HG03066 (cell line): ENCODE data around the gene CA5A.
"Not testable (repeated sequence)": the region's sequence is repeated elsewhere in the genome, so short reads cannot be mapped to it uniquely, and the experiment has no call there.

ENCODE experiments used
- ATAC-seq: cut with Tn5 transposase; IDR thresholded peaks from one replicate; pipeline ENCODE4 v1.9.1; 2021; ENCODE audit warnings: low read depth; ENCODE audit not compliant: unreplicated experiment

The CA5A gene

DNA sequence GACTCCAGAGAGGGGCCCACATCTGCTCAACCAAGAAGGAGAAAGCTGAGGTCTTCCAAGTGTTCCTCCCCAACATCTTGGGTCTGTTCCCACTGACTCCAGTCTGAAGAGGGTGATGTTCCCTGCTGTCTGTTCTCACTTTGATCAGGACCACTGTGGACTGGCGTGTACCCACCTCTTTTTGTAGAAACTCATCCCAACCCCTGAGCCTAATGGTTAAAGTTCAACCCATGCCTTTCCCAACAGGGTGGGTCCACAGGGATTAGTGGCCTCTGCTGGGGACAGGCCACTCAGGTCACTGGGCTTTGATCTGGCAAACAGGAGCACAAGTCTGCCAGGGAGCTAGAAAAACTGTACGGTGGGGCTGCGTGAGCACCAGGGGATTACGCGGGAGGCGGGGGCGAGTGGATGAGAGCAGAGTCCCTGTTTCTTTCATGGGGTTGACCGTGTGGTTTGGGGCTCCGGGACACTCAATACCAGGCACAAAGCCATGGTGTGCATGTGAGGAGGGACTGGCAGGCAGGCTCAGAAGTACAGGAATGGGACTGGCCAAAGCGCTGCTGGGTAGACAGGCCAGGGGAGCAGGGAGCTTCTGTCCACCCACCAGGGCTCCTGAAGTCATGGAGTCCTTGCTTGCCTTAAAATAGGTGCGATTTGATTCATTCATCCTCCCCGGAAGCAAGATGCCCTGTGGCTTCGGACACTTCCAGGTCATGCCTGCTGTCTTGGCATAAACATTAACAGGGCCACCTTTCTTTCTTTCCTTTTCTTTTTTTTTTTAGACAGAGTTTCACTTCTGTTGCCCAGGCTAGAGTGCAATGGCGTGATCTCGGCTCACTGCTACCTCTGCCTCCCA is at the start of gene CA5A:
CA5A (minus strand) TSS at position 155 of the 856 bp plus-strand sequence; CDS start at position 76, 79 bp downstream.
- no peak for ATAC-seq

DNA sequence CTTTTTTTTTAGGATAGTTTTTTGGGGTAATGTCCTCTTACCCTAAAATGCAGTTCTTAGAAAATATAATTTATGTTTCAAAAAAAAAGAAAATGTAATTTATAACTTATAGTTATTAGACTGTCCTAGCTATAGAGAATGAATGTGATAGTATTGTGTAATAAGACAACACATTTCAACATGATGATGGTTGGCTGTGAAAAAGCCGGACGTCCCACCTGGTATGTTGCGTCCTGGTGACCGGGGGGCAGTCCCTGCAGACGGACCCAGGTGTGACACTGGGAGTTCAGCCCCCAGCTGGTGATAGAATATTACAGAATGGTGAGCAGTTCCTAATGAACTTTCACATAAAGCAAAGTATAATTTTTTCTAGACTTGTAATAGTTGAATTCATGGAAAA is 49.2 kb upstream of the CA5A start:
- not testable (repeated sequence) for ATAC-seq

DNA sequence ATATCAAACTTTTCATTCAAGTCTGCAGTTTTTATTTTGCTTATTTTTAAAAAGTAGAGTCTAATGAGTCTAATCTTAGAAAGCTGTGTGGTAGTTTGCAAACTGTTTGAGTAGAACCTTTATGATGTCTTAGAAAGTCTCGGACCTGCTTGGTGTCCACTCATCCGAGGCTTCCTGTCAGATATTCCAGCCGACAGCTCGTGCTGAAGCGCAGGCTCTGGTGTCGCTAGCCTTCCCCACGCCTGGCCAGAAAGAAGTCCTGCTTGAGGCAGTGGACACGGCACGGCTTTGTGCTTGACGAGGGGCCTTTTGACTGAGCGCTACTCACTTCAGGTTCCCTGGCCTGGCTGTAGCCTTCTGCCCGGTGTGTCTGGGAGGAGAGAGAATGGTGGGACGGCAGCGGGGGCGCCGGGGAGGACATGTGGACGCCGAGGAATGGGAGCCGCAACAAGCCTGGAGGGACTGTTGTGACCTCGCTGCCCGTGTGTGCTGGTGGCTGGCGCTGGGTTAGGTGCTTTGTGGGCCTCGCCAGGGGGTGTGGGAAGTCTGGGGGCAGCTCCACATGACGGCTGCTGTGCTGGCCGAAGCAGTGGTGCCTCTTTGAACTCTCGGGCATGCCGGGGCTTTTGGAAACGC is 48.4 kb upstream of the CA5A start:
- ATAC-seq: no peak

DNA sequence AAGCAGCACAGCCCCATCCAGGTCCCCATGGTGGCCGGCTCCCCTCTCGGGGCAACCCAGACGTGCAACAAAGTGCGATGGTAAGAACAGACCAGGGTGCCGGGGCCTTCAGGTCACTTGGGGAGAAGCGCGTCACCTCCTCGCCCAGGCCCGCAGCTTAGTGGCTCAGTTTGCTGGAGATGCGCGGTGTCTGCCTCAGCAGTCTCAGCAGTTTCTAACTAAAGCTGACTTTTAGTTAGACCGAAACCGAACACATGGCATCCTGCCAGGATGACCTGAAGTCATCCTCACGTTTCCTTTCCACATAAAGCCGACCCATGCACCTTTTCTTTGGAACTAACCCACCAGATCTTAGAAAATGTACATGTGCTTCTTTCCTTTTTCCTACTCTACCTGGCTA is 47.9 kb upstream of the CA5A start:
- ATAC-seq: not testable (repeated sequence)

DNA sequence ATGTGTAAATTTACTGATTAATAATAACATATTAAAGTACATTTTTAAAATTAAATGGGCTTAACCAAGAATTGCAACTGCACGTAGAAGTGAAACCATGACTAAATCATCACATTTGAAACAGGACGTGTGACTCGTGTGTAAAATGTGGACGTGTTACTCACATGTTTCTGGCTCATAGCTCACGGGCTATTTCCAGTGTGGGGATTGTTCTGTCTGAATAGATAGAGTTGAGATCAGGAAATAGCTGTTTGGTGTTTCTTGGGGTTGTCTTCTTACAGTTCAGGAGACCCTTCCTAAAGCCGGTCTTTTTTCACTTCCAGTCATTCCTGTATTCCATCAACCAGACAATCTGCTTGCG is 47.4 kb upstream of the CA5A start:
- ATAC-seq: not testable (repeated sequence)

DNA sequence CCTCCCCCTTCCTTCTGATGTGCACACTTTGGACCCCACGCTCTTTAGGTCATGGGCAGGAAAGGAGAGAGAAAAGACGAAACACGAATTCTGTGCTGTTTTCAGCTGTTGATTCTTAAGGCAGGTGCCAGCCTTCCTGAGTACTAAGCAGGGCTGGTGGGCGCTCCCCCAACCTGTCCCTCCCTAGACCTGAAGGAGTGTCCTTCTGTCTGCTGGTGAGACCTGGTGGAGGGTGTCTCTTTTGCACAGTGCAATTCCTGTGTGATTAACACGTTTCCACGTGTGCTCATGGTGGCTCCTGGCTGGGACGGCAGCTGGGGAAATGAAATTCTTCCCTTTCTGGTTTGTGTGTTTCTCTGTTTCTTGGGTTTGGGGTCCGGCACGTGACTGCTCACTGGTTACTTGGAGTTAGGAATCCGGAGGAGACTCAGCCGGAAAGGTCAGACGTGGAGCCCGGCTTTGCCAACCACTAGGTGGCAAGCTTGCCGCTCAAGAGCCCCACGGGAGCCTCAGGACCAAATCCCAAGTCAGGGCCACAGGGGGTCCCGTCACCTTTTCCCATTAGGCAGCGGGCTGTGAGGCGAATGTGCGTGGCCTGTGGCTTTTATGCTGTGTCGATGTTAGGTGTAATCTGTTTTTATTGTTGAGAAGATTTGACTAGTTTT is 46.9 kb upstream of the CA5A start:
- not testable (repeated sequence) for ATAC-seq

DNA sequence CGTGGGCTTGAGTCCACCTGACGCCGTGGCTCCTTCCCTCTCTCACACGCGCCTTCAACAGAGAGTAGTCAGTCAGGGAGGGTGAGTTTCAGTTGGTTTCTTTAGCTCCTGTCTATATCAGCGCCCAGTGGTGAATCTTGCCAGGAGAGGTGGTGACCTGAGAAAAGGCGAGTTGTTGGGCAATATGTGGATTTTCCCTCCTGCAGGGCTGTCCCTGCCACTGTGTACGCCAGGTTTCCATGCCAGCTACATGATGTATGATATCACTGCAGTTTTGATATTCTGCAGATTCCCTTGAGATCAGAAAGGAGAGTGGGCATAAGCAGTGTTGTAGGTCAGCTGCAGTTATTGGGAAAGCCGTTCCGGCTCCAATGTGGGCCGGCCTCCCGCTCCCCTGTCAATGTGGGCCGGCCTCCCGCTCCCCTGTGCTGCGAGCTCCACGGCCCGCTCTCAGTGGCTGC is 46.3 kb upstream of the CA5A start:
- ATAC-seq: no peak

DNA sequence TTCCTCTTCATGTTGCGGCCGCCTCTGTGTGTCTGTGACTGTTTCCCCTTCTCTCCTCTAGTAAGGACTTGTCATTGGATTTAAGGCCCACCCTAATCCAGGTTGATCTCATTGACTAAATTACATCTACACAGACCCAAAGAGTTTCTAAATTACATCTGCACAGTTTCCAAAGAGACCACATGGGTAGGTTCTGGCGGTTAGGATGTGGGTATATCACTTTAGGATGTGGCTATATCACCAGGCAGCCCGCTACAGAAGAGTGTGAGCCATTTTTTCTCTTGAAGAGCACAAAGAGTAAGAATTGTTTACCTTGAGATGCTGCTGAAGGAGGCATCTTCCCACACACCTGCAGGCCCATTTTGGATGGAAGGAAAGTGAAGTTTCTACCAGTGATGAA is 45.0 kb upstream of the CA5A start:
- ATAC-seq: not testable (repeated sequence)

DNA sequence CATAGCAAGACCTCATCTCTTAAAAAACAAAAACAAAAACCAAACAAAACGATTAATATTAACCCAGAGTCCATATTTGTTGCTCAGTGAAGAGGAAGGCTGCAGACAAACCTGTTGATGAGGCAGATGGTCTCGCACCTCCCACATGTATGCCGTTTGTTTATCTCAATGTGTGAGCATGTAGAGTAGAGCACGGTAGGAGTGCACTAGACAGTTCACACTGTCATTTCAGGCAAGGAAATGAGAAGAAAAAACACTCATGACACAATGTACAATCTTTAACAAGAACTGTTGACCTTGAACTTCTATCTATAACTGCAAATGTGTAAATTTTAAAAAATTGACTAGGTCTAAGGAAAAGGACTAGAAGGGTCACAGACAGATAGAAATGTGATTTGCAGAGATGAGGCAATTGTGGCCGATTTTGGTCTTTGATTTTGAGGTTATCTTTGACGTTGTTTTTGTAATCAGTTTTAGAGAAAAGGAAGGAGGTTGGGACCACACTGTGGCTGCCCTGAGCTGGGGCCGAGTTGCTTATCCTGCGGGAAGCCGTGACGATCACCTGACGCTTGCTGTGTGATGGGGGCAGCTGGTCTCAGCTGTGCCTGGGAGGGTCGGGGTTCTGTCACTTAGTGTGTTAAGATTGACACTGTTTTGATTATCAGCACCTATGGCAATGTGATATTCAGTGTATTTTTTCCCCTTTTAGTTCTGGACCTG is 43.7 kb upstream of the CA5A start:
- not testable (repeated sequence) for ATAC-seq

DNA sequence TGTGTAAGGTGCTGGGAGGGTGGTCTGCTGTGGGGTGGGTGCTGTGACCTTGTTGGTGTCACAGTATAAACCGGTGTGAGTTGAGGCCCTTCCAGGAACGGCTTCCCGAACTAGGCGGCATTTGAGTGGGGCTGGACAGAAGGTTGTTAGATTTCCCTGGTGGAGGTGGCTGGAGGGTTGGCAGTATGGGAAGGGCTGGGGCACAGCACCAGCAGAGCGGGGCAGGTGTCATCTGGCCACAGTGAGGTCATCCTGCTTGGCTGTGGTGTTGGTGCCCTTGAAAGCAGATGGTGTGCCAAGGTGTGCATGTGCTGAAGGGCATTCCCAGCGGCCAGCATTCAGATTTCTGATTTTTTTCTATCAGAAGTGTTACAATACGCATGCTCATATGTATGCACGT is 43.0 kb upstream of the CA5A start:
- ATAC-seq: no peak

DNA sequence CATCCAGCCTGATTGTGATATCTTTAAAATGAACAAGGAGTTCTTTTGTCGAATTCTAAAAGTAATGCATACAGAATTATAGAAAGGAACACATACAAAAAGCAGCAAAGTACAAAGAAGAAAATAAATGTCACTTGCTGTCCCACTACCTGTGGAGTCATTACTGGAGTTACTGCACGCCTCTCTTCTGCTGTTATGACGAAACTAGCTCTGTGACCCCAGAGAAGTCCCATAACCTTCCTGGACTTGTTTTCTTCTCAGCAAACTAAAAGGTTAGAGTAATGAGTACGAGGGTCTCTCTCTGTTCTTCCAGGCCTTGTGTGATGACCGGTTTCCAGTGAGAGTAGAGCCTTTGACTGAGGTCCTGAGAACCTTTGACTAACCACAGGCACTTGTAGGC is 41.8 kb upstream of the CA5A start:
- ATAC-seq: no peak

DNA sequence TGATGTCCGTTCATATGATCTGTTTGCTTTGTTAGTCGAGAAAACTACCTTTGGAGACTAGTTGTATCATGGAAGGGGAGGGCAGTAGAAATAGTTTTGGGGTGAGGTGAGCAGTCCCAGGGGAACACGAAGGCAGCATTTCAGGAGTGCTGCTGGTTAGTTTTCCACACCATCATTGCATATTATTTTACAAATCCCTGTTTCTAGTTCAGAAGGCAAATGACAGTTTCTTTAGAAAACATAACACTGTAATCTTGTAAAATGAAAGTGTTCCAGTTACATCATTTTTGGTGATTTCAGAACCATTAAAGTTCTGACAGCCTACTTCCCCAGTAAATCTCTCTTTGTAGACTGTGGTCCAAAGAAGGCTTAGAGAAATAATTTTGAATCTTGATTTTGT is 40.3 kb upstream of the CA5A start:
- no peak for ATAC-seq

DNA sequence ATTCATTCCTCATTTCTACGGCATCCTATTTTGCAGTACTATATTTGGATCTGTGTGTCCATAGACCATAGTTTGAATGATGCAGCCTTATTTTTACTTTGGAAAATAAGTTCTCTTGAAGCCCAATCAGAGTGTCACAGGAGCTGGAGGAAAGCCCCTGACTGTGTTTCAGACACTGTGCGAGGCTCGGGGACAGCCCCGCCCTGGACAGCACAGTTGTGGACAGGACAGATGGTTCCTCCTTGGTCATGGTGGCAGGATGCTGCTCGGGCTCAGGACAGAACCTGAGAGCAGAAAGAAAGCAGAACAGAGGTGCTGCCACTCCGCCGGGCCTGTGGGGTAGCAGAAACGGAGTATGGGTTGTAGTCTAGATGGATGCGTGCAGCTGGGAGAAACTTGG is 37.8 kb upstream of the CA5A start:
- ATAC-seq: no peak

DNA sequence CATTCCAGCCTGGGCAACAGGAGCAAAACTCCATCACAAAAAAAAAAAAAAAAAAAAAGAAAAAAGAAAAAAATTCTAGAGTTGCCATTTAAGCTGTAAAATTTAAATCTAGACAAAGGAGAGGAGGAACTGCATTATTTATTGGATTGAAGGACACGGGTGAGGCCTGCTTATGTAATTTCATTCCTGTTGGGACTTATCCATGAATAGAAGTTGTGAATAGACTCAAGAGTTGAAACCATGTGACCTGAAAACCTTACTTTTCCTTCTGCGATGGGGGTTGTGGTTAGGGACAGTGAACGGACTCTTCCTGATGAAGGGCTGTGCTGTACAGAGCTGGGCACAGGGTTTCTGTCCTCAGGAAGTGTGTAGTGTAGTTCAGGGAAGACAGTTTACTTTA is 37.4 kb upstream of the CA5A start:
- no peak for ATAC-seq

DNA sequence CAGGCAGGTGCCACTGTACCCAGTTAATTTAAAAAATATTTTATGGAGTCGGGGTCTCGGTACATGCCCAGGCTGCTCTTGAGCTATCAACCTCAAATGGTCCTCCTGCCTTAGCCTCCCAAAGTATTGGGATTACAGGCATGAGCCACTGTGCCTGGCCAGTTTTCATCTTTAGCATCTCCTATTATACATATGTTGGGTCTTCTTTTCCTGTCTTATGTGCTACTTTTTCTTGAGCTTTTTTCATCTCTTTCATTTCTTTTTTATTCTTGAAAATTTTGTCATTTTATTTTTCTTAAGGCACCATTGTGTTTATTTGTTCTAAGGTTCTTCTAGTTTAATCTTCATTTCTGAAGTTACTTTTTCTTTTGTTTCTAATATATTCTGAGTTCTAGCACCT is 35.6 kb upstream of the CA5A start:
- ATAC-seq: no peak

DNA sequence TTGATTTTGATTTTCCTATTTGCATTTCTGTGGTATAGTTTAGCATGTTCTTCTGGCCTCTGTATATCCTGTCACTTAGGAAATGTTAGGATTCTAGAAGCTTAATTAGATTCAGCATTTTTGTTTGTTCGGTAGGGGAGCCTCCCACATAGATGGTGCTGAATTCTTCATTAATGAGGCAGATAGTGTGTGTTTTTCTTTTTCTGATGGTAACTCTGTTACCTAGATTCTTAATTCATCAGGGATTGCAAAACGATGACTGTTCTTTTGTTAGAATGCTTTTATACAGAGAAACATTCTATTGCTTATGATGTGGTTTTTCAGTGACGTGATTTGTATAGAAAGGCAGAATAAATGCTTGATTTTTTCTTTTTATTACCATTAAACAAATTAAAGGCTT is 33.9 kb upstream of the CA5A start:
- no peak for ATAC-seq

DNA sequence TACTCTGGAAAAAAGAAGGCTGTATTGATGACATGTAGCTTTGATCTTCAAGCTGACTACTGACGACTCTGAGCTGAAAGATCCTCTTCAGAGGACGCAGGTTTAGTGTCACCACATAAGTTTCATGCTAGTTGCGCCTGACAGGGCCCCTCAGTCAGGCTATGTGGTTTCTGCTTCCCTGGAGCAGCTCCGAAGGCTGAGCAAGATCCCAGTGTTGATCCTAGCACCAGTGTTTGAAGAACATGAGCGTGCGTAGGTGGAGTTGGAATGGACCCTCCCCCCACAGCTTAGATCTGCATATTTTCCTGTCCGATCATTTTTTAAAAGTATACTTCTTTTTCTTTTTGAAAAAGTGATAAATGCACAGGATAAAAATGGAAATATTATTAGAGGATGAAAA is 32.2 kb upstream of the CA5A start:
- no peak for ATAC-seq

DNA sequence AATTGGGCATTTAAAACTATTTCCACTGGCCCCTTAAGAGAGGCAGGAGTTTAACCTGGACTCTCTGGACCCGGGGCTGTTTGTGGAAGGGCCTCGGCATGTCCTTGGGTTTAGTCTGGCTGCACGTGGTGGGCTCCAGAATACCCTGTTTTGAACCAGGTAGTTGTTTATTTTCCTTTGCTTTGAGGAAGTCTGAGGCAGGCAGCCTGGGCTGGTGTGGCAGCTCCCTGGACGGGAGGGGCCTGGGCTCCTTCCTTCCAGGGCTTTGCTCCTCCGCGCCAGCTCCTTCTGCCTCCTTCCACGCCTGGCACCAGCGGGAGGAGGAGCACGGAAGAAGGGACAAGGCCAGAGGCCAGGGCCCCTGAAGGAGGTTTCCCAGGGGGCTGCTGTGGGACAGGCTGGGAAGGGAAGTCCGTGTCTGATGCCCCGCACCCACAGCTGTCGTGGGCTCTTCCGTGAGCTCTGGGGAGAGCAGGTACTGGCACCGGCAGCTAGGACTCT is 30.4 kb upstream of the CA5A start:
- no peak for ATAC-seq

DNA sequence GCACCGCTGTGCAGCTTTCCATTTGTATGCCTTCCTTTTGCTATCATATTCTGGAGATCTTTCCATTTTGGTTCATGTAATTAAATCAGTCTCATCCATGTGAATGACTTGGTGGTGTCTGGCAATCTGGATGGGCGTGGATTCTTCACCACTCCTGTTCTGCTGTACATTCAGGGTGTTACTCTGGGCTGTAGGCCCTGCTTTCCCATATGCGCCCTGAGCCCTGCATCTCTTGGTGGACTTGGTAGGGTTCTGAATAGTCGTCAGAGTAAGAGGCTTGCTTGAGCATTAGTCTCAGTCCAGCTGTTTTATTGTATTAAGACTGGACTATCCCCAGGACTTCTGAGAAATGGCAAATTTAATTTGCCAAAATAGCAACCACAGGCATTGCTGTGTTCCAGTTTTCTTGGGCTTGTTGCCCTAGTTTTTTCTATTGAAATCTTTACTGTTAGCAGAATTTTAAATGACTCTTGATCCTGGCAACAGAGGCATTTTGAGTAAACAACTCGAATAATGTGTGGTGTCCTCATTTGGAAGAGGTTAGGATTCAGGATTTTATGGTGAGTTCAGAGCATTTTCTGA is 29.8 kb upstream of the CA5A start:
- no peak for ATAC-seq

DNA sequence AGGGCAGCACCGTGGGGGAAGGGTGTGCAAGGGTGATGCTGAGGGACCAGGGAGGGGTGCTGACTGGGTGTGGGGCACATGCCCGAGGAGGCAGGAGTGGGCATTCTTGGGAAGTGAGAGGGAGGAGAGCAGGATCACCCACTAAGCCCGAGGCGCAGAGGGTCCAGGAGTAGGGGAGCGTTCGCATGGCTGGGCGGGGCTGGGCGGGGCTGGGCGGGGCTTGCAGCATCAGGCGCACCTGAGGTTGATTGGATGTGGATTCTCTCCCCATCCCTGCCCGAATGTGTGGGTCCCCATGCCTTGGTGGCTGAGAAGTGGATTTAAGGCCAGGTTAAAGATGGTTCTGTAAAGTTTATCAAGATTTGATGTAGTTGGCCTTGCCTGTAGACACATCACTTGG is 29.1 kb upstream of the CA5A start:
- no peak for ATAC-seq
